ENCODE data around the gene SNX15.

DNA sequence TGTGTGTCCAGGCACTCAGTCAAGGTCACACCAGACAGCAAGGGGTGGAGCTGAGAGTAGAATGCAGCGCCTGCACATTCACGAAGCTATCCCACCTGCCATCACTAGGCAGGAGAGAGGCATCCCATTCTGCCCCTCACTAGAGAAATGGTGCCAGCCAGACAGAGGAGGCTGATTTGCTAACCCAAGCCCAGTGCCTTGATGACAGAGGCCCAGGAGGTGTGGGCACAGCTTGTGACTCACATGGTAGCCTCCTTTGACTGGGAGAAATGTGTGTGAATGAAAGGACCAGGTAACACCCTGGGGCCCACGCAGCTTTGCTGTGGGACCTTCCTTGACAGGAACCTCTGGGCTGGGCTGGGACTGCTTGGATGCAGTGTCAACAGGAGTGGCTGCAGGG is 36.3 kb downstream of the SNX15 start:
- TF ChIP-seq SUZ12 (IDR thresholded peaks at IDR 0.05; ENCODE audit: extremely low read depth, insufficient read depth, insufficient read length) (no peak), ZNF274 (IDR thresholded peaks at IDR 0.05; ENCODE audit: low read depth, low read length) (no peak)
